GM18511 (cell line): Measurements from ENCODE around the gene TAS2R31.
A peak's percentile ranks its signal among the peaks of the same experiment; 100 is the strongest.
"Not testable (repeated sequence)": the region's sequence is repeated elsewhere in the genome, so short reads cannot be mapped to it uniquely, and the experiment has no call there.

Experiments
- ATAC-seq: cut with Tn5 transposase; IDR thresholded peaks from one replicate; pipeline ENCODE4 v1.9.1; 2021; ENCODE audit warnings: mild to moderate bottlenecking, moderate library complexity; ENCODE audit not compliant: unreplicated experiment

The TAS2R31 gene, protein sequence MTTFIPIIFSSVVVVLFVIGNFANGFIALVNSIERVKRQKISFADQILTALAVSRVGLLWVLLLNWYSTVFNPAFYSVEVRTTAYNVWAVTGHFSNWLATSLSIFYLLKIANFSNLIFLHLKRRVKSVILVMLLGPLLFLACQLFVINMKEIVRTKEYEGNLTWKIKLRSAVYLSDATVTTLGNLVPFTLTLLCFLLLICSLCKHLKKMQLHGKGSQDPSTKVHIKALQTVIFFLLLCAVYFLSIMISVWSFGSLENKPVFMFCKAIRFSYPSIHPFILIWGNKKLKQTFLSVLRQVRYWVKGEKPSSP

DNA sequence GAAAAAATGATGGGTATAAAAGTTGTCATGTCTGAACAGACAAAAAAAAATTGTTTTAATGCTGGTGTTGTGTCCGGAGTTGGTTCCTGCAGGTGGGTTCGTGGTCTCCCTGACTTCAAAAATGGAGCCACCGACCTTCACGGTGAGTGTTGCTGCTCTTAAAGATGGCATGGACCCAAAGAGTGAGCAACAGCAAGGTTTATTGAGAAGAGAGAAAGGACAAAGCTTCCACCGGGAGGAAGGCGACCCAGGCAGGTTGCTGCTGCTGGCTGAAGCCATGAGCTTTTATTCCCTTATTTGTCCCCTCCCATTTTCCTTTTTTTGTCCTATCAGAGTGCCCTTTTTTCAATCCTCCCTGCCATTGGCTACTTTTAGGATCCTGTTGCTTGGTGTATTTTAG lies at the start of gene TAS2R31:
TSS of gene TAS2R31 (minus strand) at position 101 of the 400 bp plus-strand sequence. CDS start at position 29, 72 bp downstream.
- ATAC-seq = no peak

DNA sequence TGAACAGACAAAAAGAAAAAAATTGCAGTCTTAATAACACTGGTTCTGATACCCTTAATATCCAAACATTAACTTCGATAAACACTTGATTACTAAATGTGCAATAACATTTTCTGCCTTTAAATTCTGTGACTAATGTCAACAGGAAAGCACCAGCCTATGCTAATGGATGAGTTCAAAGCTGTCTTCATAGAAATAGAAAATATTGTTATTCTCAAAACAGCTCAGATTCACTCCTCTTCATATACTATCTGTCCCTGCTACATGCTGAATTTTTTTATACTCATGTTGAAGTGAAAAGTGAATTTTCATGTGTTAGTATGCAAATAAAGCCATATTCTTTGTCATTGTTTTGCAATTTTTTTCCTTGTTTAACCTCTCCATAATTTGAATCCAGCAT lies 47.0 kb upstream of the TAS2R31 start:
- no peak for ATAC-seq

DNA sequence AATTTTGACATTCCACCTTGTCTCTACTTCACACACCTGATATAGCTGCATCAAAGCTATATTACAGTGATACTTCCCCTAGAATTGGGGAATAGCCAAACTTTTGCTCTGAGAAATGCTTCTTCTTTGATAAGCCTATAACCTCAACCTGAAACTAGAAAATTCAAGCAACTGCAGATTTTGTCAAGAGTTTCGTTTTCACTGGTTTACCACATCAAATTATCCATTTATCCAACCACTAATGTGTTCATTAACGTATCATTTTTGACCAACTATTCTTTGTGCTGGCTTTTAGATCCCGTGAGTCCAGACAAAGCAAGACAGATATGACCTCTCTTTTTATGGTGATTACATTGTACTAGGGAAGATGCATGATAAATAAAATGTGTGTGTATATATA lies 44.4 kb upstream of the TAS2R31 start:
- peak; percentile 83 for ATAC-seq

DNA sequence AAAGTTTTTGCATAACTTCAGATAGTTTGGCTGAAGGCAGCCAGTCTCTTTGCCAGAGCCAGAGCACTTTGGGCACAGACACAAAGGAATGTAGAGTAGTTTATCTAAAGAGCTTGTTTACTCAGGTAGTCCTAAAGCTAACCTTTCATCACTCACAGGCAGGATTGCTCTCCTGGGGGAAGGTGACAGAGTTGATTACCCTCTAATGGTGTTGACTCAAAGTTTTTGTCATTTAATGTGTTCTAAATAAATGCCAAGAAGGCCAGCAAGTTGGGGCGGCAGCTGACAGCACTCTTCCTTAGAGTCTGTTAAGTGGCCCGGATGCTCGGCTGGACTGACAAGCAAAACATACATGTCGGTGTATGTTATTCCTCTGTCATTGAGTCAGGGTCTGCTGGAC lies 40.2 kb upstream of the TAS2R31 start:
- no peak for ATAC-seq

DNA sequence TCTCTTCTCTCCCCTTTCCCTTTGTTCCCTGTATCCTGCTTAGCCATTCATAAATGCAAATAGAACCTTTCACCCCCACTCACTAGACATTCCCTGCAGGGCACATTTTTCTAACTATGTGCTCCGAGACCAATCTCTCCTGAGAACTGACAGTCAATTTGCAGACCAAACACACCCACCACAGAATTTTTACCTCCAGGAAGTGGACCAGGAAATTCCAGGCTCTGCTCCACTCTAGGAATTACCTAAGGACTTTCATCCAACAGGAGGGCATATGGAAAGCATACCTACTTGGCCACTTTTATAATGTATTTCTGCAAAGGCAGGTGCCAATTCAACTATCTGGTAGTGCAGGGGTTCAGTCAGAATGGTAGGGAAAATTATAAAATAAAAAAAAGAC lies 39.8 kb upstream of the TAS2R31 start:
- no peak for ATAC-seq

DNA sequence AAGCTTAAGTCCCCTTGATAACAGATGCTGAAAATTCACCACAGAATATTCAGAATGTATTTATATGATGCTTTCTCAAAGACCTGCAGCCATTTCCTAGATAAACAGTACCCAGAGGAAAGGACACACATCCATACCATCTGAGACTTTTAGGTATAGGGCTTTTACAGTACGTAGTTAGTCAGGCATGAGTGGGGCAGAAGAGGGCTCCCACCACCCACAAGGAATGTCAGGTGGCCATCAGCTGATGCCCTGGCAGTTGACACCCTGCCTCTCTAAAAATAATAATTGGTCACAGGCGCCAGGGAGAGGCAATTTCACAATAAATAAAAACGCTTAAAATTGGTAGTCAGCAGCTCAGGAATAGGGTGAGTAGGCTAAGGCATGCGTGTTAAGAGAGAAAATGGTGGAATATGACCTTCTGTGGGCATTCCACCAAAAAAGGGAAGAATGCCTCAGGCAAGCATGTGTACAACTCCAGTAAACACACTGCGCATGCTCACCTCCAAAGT lies 38.7 kb upstream of the TAS2R31 start:
- ATAC-seq = no peak

DNA sequence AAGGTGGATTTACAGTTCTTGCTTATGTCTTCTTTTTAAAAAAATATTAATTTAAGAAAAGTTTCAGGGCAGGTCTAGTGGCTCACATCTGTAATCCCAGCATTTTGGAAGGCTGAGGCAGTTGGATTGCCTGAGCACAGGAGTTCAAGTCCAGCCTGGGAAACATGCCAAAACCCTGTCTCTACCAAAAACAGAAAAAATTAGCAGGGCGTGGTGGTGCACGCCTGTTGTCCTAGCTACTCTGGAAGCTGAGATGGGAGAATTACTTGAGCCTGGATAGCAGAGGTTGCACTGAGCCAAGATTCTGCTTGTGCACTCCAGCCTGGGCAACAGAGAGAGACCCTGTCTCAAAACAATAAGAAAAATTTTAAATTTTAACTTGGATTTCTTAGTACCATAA lies 36.3 kb upstream of the TAS2R31 start:
- no peak for ATAC-seq

DNA sequence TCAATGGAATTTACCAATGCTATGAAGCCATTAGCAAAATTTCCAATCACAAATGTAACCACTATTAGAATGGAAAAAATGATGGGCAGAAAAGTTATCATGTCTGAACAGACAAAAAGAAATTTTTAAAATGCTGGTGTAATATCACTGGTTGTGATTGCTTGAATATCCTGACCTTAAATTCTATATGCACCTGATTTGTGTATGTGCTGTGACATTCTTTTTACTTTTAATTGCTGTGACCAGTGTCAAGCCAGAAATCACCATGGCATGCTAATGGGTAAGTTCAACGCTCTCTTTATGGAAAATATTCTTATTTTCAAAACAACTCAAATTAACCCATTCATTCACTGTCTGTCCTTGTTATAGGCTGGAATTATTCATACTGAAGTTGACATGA lies 31.0 kb upstream of the TAS2R31 start, which contains the start of gene TAS2R46:
TSS of gene TAS2R46 (minus strand) at position 101 of the 400 bp plus-strand sequence. CDS start at position 101, 0 bp downstream.
- not testable (repeated sequence) for ATAC-seq

DNA sequence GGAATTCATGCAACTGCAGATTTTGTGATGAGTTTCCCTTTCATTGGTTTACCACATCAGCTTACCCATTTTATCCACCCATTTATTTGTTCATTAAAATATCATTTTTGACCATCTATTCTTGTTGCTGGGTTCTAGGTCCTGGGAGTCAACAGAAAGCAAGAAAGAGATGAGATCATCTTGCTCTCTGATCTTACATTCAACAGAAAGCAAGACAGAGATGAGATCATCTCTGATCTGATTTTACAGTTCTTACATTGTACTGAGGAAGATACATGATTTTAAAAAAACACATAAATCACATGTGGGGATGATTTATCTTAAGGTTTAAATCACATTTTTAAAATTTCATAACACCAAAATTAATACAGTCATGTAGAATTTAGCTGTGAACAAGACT lies 28.6 kb upstream of the TAS2R31 start:
- ATAC-seq = no peak

DNA sequence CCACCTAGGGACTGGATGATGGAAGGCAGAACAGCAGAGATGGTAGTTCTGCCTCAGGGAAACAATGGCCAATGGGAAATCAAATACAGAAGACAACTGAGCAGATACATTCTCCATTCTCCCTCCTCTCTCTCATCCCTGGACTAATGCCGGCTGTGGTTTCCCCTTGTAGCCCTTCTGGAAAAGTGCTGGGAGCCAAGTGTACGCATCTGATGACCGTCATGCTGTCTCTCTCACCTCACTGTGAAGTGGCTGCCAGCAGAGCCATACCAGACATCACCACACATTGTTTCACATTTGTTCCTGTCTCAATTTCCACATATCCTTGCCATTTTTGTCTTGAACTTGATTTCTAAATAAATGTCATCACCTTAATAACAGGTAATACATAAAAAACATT lies 27.8 kb upstream of the TAS2R31 start:
- ATAC-seq = no peak

DNA sequence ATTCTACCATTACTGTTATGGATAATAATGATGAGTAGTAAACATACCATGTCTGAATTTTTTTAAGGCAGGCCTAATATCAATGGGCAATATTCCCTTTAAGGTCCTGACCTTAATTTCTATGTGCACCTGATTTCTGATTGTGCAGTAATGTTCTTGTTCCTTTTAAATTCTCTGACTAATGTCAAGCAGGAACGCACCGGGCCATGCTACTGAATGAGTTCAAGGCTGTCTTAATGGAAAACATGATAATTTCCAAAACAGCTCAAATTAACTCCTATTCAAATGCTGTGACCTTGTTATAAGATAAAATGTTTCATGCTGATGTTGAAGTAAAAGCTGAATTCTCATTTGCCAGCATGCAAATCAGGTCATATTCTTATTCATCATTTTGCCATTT lies 24.1 kb upstream of the TAS2R31 start:
- ATAC-seq = no peak

DNA sequence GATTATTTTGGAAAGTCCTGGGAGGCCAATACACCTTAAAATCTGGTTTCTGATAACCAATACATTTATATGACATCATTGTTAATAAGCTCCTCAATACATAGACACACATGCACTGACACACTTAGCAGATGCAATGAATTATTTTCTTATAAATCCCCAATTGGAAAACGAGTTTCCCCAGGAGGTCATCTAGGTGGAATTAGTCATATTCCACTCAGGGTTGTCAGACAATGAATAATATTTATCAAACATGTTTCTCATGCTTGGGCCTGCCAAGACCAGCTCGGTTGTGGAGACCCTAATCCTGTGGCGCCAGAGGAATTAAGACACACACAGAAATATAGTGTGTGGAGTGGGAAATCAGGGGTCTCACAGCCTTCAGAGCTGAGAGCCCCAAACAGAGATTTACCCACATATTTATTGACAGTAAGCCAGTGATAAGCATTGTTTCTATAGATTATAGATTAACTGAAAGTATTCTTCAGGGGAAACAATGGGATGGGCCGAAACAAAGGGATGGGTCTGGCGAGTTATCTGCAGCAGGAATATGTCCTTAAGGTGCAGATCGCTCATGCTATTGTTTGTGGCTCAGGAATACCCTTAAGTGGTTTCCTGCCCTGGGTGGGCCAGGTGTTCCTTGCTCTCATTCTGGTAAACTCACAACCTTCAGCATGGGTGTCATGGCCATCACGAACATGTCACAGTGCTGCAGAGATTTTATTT lies 18.8 kb upstream of the TAS2R31 start:
- ATAC-seq = not testable (repeated sequence)

DNA sequence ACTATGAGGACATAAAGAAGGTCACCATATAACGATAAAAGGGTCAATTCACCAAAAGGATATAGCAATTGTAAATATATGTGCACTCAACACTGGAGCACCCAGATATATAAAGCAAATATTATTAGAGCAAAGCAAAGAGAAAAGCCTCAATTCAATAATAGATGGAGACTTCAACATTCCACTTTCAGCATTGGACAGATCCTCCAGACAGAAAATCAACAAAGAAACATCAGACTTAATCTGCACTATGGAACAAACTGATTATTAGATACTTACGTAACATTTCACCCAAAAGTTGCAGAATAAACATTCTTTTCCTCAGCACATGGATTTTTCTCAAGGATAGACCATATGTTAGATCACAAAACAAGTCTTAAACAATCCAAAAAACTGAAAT lies 10.2 kb upstream of the TAS2R31 start:
- not testable (repeated sequence) for ATAC-seq

DNA sequence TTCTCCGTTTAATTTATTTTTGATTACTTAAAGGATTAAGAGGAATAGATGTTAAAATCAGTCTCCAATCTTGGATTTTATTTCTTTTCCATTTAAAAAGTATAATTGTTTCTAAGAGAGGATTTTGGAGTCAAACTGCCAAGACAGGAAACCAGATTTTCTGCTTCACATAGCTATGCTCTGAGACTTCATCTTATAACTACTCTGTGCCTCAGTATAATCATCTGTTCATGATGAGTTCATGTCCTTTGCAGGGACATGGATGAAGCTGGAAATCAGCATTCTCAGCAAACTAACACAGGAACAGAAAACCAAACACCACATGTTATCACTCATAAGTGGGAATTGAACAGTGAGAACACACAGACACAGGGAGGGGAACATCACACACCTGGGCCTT lies 9.0 kb upstream of the TAS2R31 start:
- ATAC-seq = no peak

DNA sequence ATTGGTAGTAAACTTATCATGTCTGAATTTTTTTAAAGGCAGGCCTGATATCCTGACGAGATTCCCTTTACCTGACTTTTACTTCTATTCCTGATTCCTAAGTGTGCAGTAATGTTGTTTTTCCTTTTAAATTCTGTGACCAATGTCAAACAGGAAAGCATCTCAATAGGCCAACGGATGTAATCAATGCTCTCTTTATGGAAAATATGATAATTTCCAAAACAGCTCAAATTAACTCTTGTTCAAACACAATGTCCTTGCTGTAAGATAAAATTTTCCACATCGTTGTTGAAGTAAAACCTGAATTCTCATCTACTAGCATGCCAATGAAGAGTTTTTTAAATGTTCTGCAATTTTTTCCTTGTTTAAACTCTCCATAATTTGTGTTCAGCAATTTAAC lies 8.0 kb upstream of the TAS2R31 start:
- ATAC-seq = no peak

DNA sequence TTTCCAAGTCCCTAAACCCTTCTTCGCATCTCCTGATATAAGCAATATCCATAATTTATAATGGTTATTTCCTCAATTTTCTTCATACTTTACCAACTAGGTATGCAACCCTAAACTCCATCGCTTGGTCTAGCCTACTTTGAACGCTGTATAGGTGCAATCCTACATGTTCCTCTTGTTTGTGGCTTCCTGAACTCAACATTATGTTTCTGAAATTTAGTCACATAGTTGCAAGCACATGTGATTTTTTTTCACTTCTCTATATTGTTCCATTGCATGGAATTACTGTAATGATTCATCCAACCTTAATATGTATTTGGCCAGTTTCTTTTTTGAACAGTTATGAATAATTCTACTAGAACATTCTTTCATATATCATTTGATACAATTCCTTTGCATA lies 2.8 kb upstream of the TAS2R31 start:
- ATAC-seq = not testable (repeated sequence)

DNA sequence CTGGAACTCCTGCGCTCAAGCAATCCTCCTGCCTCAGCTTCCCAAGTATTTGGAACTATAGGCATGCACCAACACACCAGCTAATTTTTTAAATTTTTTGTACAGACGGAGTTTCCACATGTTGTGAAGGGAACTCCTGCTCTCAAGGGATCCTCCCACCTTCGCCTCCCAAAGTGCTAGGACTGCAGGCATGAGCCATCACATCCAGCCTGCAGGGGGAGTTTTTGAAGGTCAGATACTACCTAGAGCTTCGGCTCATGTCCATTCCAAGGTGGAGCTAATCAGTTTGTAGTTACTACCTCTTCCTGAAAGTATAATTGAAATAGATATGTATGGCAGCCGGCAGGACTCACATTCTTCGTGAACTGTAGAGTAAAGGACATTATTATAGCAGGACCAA lies 5.1 kb downstream of the TAS2R31 start:
- no peak for ATAC-seq

DNA sequence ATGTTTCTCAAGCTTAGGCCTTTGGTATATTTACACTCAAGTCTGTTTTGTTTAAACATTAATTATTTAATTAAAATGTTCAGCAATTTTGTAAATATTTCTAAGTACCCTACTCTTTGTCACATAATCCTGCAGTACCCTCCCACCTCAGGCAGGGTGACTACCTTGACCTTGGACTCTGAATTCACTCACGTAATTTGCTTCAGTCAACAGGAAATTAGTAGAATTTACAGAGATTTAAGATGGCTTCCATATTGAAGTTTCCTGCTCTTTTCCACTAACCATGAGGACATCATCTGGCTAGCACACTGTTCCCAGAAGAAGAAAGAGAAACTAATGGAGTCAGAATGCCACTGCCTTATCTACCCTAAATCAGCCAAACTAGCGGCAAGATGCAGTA lies 7.8 kb downstream of the TAS2R31 start:
- no peak for ATAC-seq

DNA sequence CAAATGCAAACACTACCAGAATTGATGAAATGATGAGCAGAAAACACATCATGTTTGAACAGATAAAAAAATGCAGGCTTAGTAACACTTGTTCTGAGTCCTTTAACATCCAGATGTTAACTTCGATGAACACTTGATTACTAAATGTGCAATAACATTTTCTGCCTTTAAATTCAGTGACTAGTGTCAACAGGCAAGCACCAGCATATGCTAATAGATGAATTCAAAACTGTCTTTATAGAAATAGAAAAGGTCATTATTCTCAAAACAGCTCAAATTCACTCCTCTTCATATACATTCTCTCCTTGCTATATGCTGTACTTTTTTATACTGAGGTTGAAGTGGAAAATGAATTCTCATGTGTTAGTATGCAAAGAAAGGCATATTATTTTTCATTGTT lies 8.7 kb downstream of the TAS2R31 start, which contains the start of gene TAS2R19:
TSS of gene TAS2R19 (minus strand) at position 101 of the 400 bp plus-strand sequence. CDS start at position 52, 49 bp downstream.
- no peak for ATAC-seq

DNA sequence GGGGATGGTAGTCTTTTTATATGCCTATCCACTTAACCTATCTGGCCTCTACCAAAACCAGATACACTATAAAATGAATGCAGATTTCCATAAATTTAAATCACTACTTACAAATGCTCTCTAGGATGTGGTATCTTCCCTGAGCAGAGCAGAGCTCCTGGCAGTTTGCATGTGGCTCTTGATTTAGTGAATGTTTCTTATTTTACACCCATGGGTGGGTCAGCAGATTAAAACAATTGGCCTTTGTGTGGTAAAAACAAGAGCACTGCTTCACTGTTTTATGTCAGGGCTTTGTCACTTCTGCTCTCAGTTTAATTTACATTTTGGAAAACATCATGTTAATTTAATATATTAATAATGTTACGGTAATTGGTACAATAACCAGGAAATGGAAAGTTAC lies 14.3 kb downstream of the TAS2R31 start:
- ATAC-seq = no peak

DNA sequence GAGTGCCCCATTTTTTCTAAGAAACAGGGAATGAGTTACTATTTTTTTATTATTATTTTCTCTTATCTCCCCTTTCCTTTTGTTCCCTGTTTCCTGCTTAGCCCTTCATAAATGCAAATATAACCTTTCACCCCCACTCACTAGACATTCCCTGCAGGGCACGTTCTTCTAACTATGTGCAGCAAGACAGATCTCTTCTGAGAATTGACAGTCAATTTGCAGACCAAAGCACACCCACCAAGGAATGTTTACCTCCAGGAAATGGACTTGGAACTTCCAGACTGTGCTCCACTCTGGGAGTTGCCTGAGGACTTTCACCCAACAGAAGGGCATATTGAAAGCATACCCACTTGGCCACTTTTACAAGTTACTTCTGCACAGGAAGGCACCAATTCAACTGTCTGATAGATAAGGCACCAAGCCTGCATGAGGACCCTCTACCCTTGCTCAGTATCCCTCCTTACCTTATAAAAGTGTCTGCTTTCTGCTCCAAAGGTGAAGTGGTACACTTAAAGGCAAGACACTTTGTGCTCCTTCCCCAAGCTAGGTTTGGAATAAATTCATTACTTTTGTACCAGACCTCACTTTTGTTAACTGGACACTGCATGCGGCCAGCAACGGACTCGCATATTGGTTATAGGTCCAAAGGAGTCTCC lies 15.3 kb downstream of the TAS2R31 start:
- ATAC-seq = no peak
